ENCODE results near the gene AK3. TPM values are rescaled to one million over a fixed set of nuclear protein-coding genes. Genes with fewer than 3 reads are reported as not detected.
A peak's percentile ranks its signal among the peaks of the same experiment; 100 is the strongest.

The AK3 gene
- total and polyA plus RNA-seq, 2 experiments from 2014 or later = 105 to 114 TPM

DNA sequence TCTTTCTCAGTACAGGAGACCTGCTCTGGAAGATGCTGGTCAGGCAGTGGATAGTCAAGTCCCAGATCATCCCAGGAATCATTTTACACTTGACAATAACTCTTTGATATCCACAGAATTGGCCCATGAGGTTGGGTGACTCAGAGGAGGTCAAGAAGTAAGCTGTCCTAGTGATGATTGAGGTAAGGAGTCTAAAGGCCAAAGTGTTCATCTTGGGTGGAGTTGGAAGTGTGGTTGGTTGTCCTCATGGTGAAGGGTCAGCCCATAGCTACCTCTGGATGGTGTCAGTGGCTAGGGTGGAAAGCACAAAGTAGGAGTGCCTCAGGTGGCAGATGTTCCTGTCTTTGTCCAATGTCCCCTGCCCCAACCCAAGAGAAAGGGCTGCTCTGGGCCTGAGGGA is 27.7 kb upstream of the AK3 start:
- Histone ChIP-seq H3K4me1 (ENCODE audit: low read depth) (no peaks in the 10 kb centered on the region), H3K27me3 (no peaks in the 10 kb centered on the region), H3K36me3 (no peaks in the 10 kb centered on the region)

GRCh38 chr9:4764033-4764432 is 23.0 kb upstream of the AK3 start:
- Histone ChIP-seq H3K9me3 (ENCODE audit: low read depth) (no peaks in the 10 kb centered on the region), H3K4me1 (ENCODE audit: low read depth) (peaks cover 5% of the 10 kb centered on the region), H3K4me3 (no peak overlapping the region), H3K27ac (no peak overlapping the region), H3K27me3 (no peaks in the 10 kb centered on the region), H3K36me3 (no peaks in the 10 kb centered on the region)
- TF ChIP-seq, protein P1, sequence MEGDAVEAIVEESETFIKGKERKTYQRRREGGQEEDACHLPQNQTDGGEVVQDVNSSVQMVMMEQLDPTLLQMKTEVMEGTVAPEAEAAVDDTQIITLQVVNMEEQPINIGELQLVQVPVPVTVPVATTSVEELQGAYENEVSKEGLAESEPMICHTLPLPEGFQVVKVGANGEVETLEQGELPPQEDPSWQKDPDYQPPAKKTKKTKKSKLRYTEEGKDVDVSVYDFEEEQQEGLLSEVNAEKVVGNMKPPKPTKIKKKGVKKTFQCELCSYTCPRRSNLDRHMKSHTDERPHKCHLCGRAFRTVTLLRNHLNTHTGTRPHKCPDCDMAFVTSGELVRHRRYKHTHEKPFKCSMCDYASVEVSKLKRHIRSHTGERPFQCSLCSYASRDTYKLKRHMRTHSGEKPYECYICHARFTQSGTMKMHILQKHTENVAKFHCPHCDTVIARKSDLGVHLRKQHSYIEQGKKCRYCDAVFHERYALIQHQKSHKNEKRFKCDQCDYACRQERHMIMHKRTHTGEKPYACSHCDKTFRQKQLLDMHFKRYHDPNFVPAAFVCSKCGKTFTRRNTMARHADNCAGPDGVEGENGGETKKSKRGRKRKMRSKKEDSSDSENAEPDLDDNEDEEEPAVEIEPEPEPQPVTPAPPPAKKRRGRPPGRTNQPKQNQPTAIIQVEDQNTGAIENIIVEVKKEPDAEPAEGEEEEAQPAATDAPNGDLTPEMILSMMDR (IDR thresholded peaks at IDR 0.05; ENCODE audit: low read depth, low read length) = no peak
- no peak for DNase-seq (ENCODE audit: low read depth in 1 of 2, low spot score in 1 of 2)

More for the DNA sequence above, 27.7 kb upstream of the AK3 start:
- DNase-seq (ENCODE audit: low read depth in 1 of 2, low spot score in 1 of 2) = no peak
- Histone ChIP-seq H3K27ac (no peak overlapping the region), H3K4me3 (no peak overlapping the region), H3K9me3 (ENCODE audit: low read depth) (no peaks in the 10 kb centered on the region)
- TF ChIP-seq, protein P1 (IDR thresholded peaks at IDR 0.05; ENCODE audit: low read depth, low read length) = no peak

GRCh38 chr9:4762886-4763541 is 22.0 kb upstream of the AK3 start:
- Histone ChIP-seq H3K27me3 (no peaks in the 10 kb centered on the region), H3K4me3 (no peak overlapping the region), H3K27ac (no peak overlapping the region), H3K9me3 (ENCODE audit: low read depth) (no peaks in the 10 kb centered on the region), H3K4me1 (ENCODE audit: low read depth) (peaks cover 5% of the 10 kb centered on the region), H3K36me3 (no peaks in the 10 kb centered on the region)
- DNase-seq (ENCODE audit: low read depth in 1 of 2, low spot score in 1 of 2) = peak; percentile 13 to 49
- TF ChIP-seq, protein P1 (IDR thresholded peaks at IDR 0.05; ENCODE audit: low read depth, low read length) = no peak

DNA sequence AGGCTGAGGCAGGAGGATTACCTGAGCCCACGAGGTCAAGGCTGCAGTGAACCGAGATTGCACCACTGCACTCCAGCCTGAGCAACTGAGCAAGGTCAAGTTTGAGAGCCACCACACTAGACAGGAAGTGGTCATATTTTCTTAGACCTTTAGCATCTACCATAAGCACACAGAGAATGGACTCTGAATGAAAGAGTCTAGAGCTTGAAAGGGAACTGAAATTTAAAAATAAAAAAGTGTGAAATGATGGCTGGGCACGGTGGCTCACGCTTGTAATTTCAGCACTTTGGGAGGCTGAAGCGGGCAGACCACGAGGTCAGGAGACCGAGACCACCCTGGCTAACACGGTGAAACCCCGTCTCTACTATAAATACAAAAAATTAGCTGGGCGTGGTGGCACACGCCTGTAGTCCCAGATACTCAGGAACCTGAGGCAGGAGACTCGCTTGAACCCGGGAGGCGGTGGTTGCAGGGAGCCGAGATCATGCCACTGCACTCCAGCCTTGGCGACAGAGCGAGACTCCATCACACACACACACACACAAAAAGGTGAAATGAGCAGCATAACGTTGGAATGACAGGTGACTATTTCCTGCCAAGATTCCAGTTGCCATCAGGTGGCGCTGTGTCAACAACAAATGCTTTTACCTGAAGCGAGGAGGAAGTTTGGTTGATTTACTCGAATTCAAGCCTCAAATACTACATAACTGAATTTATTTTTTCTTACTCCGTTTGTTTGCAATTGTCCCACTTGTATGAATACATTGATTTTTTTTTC is 21.3 kb upstream of the AK3 start:
- TF ChIP-seq, protein P1 (IDR thresholded peaks at IDR 0.05; ENCODE audit: low read depth, low read length) = peak; percentile 77
- peaks cover 5% of the 10 kb centered on the region for H3K4me1 ChIP-seq (ENCODE audit: low read depth)
- H3K9me3 ChIP-seq (ENCODE audit: low read depth) = no peaks in the 10 kb centered on the region
- H3K27ac ChIP-seq = no peak overlapping the region
- no peaks in the 10 kb centered on the region for H3K36me3 ChIP-seq
- DNase-seq (ENCODE audit: low read depth in 1 of 2, low spot score in 1 of 2) = peak; percentile 70 to 83
- no peak overlapping the region for H3K4me3 ChIP-seq
- no peaks in the 10 kb centered on the region for H3K27me3 ChIP-seq

GRCh38 chr9:4760122-4760521 is 19.1 kb upstream of the AK3 start:
- Histone ChIP-seq H3K9me3 (ENCODE audit: low read depth) (no peaks in the 10 kb centered on the region), H3K27ac (no peak overlapping the region), H3K4me1 (ENCODE audit: low read depth) (peaks cover 7% of the 10 kb centered on the region), H3K36me3 (no peaks in the 10 kb centered on the region), H3K4me3 (no peak overlapping the region), H3K27me3 (no peaks in the 10 kb centered on the region)
- DNase-seq (ENCODE audit: low read depth in 1 of 2, low spot score in 1 of 2) = no peak
- TF ChIP-seq, protein P1 (IDR thresholded peaks at IDR 0.05; ENCODE audit: low read depth, low read length) = no peak

Data from cardiac muscle cell (in vitro differentiated cells and primary cell).